ENCODE data around the gene RUNX1. TPM values are rescaled to one million over a fixed set of nuclear protein-coding genes. Genes with fewer than 3 reads are reported as not detected.

The RUNX1 gene
- total RNA-seq, result 37.4 and 71.9 TPM in 2 replicates

DNA sequence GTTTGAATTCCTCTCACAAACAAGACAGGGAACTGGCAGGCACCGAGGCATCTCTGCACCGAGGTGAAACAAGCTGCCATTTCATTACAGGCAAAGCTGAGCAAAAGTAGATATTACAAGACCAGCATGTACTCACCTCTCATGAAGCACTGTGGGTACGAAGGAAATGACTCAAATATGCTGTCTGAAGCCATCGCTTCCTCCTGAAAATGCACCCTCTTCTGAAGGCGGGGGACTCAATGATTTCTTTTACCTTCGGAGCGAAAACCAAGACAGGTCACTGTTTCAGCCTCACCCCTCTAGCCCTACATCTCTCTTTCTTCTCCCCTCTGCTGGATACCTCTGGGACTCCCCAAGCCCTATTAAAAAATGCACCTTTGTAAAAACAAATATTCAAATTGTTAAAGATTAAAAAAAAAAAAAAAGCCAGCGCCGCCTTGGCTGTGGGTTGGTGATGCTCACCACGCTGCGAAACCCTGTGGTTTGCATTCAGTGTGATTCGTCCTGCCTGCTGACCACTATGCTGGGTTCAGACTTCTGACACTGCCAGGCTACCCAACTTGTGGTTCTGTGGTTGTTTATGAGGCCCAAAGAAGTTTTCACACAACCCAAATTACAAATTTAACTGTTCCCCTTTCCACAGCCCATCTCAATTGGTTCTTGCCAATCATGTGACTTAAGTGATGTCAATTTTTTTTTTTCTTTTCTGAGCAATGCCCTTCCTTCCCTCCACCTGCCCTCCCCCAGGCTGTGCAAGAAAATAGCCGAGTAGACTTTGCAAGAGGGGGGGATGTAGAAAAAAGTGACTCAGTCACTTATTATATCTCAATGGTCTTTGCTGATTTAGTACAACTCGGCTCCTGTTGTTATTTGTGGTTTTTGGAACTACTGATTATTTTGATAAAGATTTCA is at the start of gene RUNX1:
Gene RUNX1, minus strand, starts transcription at position 597 of the 912 bp plus-strand sequence.

